Measurements from ENCODE around the gene DGKI.

GRCh38 chr7:137747359-137748031 lies 99.3 kb downstream of the DGKI start:
- no peak for TF ChIP-seq TCF7L2 (IDR thresholded peaks at IDR 0.05; ENCODE audit: borderline replicate concordance, low read depth, low read length)
- TF ChIP-seq, protein P1, sequence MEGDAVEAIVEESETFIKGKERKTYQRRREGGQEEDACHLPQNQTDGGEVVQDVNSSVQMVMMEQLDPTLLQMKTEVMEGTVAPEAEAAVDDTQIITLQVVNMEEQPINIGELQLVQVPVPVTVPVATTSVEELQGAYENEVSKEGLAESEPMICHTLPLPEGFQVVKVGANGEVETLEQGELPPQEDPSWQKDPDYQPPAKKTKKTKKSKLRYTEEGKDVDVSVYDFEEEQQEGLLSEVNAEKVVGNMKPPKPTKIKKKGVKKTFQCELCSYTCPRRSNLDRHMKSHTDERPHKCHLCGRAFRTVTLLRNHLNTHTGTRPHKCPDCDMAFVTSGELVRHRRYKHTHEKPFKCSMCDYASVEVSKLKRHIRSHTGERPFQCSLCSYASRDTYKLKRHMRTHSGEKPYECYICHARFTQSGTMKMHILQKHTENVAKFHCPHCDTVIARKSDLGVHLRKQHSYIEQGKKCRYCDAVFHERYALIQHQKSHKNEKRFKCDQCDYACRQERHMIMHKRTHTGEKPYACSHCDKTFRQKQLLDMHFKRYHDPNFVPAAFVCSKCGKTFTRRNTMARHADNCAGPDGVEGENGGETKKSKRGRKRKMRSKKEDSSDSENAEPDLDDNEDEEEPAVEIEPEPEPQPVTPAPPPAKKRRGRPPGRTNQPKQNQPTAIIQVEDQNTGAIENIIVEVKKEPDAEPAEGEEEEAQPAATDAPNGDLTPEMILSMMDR (tag by site-specific recombination; IDR thresholded peaks at IDR 0.05), result no peak
- TF ChIP-seq ZNF530 (tag by site-specific recombination; IDR thresholded peaks at IDR 0.05; ENCODE audit: low read depth), result no peak
- no peak for TF ChIP-seq ZNF10 (tag by site-specific recombination; IDR thresholded peaks at IDR 0.05)
- TF ChIP-seq ZNF140 (tag by site-specific recombination; IDR thresholded peaks at IDR 0.05), result no peak
- TF ChIP-seq, protein P2, sequence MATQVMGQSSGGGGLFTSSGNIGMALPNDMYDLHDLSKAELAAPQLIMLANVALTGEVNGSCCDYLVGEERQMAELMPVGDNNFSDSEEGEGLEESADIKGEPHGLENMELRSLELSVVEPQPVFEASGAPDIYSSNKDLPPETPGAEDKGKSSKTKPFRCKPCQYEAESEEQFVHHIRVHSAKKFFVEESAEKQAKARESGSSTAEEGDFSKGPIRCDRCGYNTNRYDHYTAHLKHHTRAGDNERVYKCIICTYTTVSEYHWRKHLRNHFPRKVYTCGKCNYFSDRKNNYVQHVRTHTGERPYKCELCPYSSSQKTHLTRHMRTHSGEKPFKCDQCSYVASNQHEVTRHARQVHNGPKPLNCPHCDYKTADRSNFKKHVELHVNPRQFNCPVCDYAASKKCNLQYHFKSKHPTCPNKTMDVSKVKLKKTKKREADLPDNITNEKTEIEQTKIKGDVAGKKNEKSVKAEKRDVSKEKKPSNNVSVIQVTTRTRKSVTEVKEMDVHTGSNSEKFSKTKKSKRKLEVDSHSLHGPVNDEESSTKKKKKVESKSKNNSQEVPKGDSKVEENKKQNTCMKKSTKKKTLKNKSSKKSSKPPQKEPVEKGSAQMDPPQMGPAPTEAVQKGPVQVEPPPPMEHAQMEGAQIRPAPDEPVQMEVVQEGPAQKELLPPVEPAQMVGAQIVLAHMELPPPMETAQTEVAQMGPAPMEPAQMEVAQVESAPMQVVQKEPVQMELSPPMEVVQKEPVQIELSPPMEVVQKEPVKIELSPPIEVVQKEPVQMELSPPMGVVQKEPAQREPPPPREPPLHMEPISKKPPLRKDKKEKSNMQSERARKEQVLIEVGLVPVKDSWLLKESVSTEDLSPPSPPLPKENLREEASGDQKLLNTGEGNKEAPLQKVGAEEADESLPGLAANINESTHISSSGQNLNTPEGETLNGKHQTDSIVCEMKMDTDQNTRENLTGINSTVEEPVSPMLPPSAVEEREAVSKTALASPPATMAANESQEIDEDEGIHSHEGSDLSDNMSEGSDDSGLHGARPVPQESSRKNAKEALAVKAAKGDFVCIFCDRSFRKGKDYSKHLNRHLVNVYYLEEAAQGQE (tag by site-specific recombination; IDR thresholded peaks at IDR 0.05), result no peak
- TF ChIP-seq EGR2 (tag by site-specific recombination; IDR thresholded peaks at IDR 0.05; ENCODE audit: low read depth), result no peak
- TF ChIP-seq MEIS1 (CRISPR knock-in tag; IDR thresholded peaks at IDR 0.05; ENCODE audit: borderline replicate concordance), result no peak
- no peak for TF ChIP-seq ATF2 (tag by site-specific recombination; IDR thresholded peaks at IDR 0.05; ENCODE audit: low read depth)
- no peak for TF ChIP-seq ZNF274 (IDR thresholded peaks at IDR 0.05; ENCODE audit: low read length)
- no peak for TF ChIP-seq ZNF274 (tag by site-specific recombination; IDR thresholded peaks at IDR 0.05; ENCODE audit: borderline replicate concordance)
